Measurements from ENCODE around the gene GIPC1. TPM values are rescaled to one million over a fixed set of nuclear protein-coding genes. Genes with fewer than 3 reads are reported as not detected.
A peak's percentile ranks its signal among the peaks of the same experiment; 100 is the strongest.

GIPC1 gene
- total RNA-seq, 1 experiment from 2014 or later: 103 TPM

GRCh38 chr19:14516048-14516534 is 20.2 kb upstream of the GIPC1 start:
- ChIA-PET RAD21 (ENCODE audit: low non-redundant PET in 1 of 2, low total read pairs in 2 of 2, uncharacterized antibody in 2 of 2, unreplicated experiment in 2 of 2) (no interaction called here), POLR2A (no interaction called here), CTCF (no interaction called here)
- no peaks in the 10 kb centered on the region for H3K27me3 ChIP-seq (ENCODE audit: insufficient read depth, low read length)
- H3K79me2 ChIP-seq (ENCODE audit: insufficient read depth, low read length): peaks cover 44% of the 10 kb centered on the region
- H3K9ac ChIP-seq (ENCODE audit: low read length): peak overlapping the region; percentile 99
- H3K9me2 ChIP-seq (ENCODE audit: insufficient read depth): no peaks in the 10 kb centered on the region
- H3K4me1 ChIP-seq (ENCODE audit: control insufficient read depth in 1 of 2, insufficient read depth in 2 of 2, low read length in 2 of 2): peaks cover 48 to 83% of the 10 kb centered on the region in 2 experiments
- no TSS peak for BruUV-seq (replicated peaks)
- DNase-seq (ENCODE audit: low read depth, low spot score) (no peak), ATAC-seq (no peak)
- H3K27ac ChIP-seq (ENCODE audit: low read depth, low read length): peak overlapping the region; percentile 97
- no peaks in the 10 kb centered on the region for H3K9me3 ChIP-seq (ENCODE audit: control insufficient read depth in 1 of 2, insufficient read depth in 1 of 2, low read depth in 1 of 2, low read length in 2 of 2)
- peaks cover 7 to 30% of the 10 kb centered on the region in 2 experiments; a peak in 3 of 4 replicates for H3K36me3 ChIP-seq (ENCODE audit: control insufficient read depth in 1 of 2, insufficient read depth in 2 of 2, low read length in 2 of 2)
- no peak overlapping the region for H2AFZ ChIP-seq (ENCODE audit: low read depth, low read length, poor library complexity, severe bottlenecking)
- H4K20me1 ChIP-seq (ENCODE audit: insufficient read depth): peaks cover 38% of the 10 kb centered on the region; the same call in 1 of the 2 replicates
- intact Hi-C loops (cut with micrococcal nuclease): no loop called here
- peak overlapping the region; percentile 90 to 96 for H3K4me3 ChIP-seq (replicated peaks in 1 of 2; ENCODE audit: low read depth in 1 of 2, low read length in 2 of 2)
- peak overlapping the region; percentile 95 for H3K4me2 ChIP-seq (ENCODE audit: low read length)
- TF ChIP-seq FOSL1 (IDR thresholded peaks at IDR 0.05; ENCODE audit: low read depth) (no peak), ATF3 (IDR thresholded peaks at IDR 0.05) (no peak), YY1 (IDR thresholded peaks at IDR 0.05; ENCODE audit: extremely low read depth, insufficient replicate concordance, low read depth, low read length) (no peak), SRF (IDR thresholded peaks at IDR 0.05; ENCODE audit: low read depth) (no peak), EZH2phosphoT487 (IDR thresholded peaks at IDR 0.05; ENCODE audit: borderline replicate concordance) (no peak), RAD21 (IDR thresholded peaks at IDR 0.05; ENCODE audit: low read depth) (peak; percentile 22), POLR2A (IDR thresholded peaks at IDR 0.05; ENCODE audit: borderline replicate concordance, extremely low read depth, insufficient read depth, insufficient read length) (no peak), ZFX (IDR thresholded peaks at IDR 0.05) (no peak), ELF1 (IDR thresholded peaks at IDR 0.05; ENCODE audit: borderline replicate concordance, low read depth) (no peak), TCF7L2 (IDR thresholded peaks at IDR 0.05; ENCODE audit: borderline replicate concordance, extremely low read depth, insufficient read depth, insufficient read length) (no peak), POLR2AphosphoS5 (IDR thresholded peaks at IDR 0.05; ENCODE audit: low read depth, low read length) (peak; percentile 27; the same call in 1 of the 2 replicates), CEBPB (IDR thresholded peaks at IDR 0.05; ENCODE audit: low read depth) (no peak), EGR1 (IDR thresholded peaks at IDR 0.05; ENCODE audit: low read depth) (no peak), SIN3A (IDR thresholded peaks at IDR 0.05; ENCODE audit: low read depth) (no peak), SP1 (IDR thresholded peaks at IDR 0.05; ENCODE audit: low read depth) (no peak), JUND (IDR thresholded peaks at IDR 0.05) (no peak), REST (IDR thresholded peaks at IDR 0.05; ENCODE audit: low read depth) (no peak), ZNF274 (IDR thresholded peaks at IDR 0.05; ENCODE audit: low read depth, low read length) (no peak), CTCF (IDR thresholded peaks at IDR 0.05 in 2 of 3, conservative IDR thresholded peaks at IDR 0.05 in 1 of 3; ENCODE audit: borderline replicate concordance in 1 of 3, insufficient read depth in 1 of 3, low read depth in 2 of 3, low read length in 2 of 3) (0 out of 6 replicates have a peak, but pooled peaks of 1 of the 3 experiments have one; percentile 11), ZBTB33 (IDR thresholded peaks at IDR 0.05; ENCODE audit: extremely low read depth, insufficient replicate concordance, low read length) (no peak), MAX (IDR thresholded peaks at IDR 0.05) (no peak), CBX3 (IDR thresholded peaks at IDR 0.05; ENCODE audit: low read depth) (no peak)

All from HCT116 (cell line).